H1 (cell line): ENCODE measurements around the gene TNS4. TPM values are rescaled to one million over a fixed set of nuclear protein-coding genes. Genes with fewer than 3 reads are reported as not detected.

Source experiments
- CHD2 ChIP-seq: IDR thresholded peaks from 2 replicates; pipeline ENCODE4 v1.6.1; 2012; ENCODE audit warnings: low read length, improper control_type of control experiment
- CREB1 ChIP-seq: IDR thresholded peaks from 2 replicates; pipeline ENCODE4 v1.6.1; 2012; ENCODE audit warnings: inconsistent platforms
- JUND ChIP-seq: IDR thresholded peaks from 2 replicates; pipeline ENCODE4 v1.6.1; 2011; ENCODE audit warnings: mild to moderate bottlenecking, improper control_type of control experiment, low read length
- KDM4A ChIP-seq: IDR thresholded peaks from one replicate; pipeline ENCODE4 v1.7.1; 2012; ENCODE audit warnings: low read depth, mild to moderate bottlenecking, moderate library complexity, low read length, inconsistent platforms; ENCODE audit not compliant: severe bottlenecking
- SIRT6 ChIP-seq: IDR thresholded peaks from one replicate; pipeline ENCODE4 v1.7.1; 2012; ENCODE audit warnings: low read length, inconsistent platforms
- SIX5 ChIP-seq: IDR thresholded peaks from 2 replicates; pipeline ENCODE4 v1.6.1; 2011; ENCODE audit warnings: mild to moderate bottlenecking, low read depth, low read length
- SP1 ChIP-seq: IDR thresholded peaks from 2 replicates; pipeline ENCODE4 v1.6.1; 2011; ENCODE audit warnings: low read depth, low read length
- YY1 ChIP-seq: IDR thresholded peaks from 2 replicates; pipeline ENCODE4 v1.6.1; 2011; ENCODE audit warnings: low read depth, mild to moderate bottlenecking, low read length
- polyA plus RNA-seq, 7 experiments: library from polyadenylated mRNA; depleted of rRNA in 3 of 7; stranded (reverse) in 5 of 7; unstranded in 2 of 7; fragments of >200 nt in 5 of 7; fragments of 200-250 nt in 2 of 7; gene quantifications; 1 replicate in 5 of 7; 2 replicates in 1 of 7; 4 replicates in 1 of 7; pipeline versions ENCODE4 v1.2.1 to v1.2.3, GENCODE V29; 2011 to 2013; ENCODE audit warnings: missing spikeins in 2 of 7, mixed read lengths in 2 of 7
- total RNA-seq: library from RNA; stranded (reverse); fragmentation: NEBNext Ultra II Directional; extraction: Animal tissue kit (Norgen Biotek cat#: 25700); gene quantifications from 2 replicates; pipeline ENCODE4 v1.2.1, GENCODE V29; 2021

TNS4 gene
- total and polyA plus RNA-seq, 2 of the 8 experiments (the other 6 are each of a cell fraction or from before 2014, with no cell fraction given) = 0.20 to 0.21 TPM

GRCh38 chr17:40539711-40540411 lies 38.4 kb upstream of the TNS4 start (continued):
- TF ChIP-seq YY1 (no peak), SP1 (no peak), JUND (no peak), SIRT6 (no peak), CHD2 (no peak), CREB1 (no peak), KDM4A (no peak), SIX5 (no peak)
